ENCODE data around the gene NPY2R.

The NPY2R gene, protein sequence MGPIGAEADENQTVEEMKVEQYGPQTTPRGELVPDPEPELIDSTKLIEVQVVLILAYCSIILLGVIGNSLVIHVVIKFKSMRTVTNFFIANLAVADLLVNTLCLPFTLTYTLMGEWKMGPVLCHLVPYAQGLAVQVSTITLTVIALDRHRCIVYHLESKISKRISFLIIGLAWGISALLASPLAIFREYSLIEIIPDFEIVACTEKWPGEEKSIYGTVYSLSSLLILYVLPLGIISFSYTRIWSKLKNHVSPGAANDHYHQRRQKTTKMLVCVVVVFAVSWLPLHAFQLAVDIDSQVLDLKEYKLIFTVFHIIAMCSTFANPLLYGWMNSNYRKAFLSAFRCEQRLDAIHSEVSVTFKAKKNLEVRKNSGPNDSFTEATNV

GRCh38 chr4:155208258-155209054 is at the start of gene NPY2R:
Gene NPY2R (plus strand): TSS chr4:155208636. CDS start chr4:155213940, 5,304 bp downstream.
- DNase-seq = no peak

- DNase-seq = no peak
Observed at GRCh38 chr4:155161357-155161756, 47.1 kb upstream of the NPY2R start.

DNA sequence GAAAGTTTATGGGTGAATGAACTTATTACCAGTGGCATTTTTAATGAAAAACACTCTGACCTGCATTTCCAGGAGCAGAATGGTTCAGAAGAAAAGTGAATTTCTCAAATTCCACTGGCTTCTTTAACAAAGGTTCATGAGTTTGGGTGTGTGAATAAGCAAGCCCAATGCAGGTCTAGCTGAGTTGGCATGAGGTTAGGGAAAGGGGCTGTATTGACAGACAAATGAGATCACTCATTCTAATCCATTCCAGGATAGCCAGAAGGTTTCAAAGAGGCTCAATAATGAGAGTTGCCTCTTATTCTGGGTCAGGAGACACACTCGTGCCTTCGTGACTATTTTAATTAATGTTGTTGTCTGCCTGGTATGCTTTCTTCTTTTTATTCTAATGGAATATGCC is 43.7 kb upstream of the NPY2R start:
- DNase-seq = no peak

DNA sequence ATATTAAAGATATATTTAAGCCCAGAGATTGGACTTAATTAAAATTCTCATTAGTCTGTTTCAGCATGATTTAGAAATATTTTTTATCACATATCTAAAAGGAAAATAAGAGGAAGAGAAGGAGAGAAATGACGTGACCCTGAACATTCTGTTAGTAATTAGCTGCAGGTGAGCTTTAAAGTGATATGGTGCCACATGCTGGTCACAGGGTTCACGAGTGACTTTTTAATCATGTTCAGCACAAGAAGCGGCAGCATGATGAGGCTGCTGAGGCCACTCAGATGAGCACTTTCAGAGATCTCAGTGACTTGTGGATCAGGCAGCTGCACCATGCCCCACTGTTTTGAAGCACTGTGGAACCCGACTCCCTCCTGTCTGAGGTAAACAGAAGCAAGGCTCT is 37.9 kb upstream of the NPY2R start:
- DNase-seq = no peak

DNA sequence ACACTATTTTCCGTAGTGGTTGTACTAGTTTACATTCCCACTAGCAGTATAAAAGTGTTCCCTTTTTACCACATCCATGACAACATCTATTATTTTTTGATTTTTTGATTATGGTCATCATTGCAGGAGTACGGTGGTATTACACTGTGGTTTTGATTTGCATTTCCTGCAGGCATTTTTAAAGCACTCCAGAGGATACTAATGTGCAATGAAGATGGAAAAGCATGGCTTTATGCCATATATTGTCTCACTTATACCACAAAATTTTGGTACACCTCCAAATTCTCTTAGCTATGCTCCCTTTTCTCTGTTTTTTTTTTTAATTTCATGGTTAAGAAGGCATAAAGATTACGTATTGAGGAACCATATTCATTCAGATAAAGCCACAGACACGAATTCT is 35.1 kb upstream of the NPY2R start:
- no peak for DNase-seq

DNA sequence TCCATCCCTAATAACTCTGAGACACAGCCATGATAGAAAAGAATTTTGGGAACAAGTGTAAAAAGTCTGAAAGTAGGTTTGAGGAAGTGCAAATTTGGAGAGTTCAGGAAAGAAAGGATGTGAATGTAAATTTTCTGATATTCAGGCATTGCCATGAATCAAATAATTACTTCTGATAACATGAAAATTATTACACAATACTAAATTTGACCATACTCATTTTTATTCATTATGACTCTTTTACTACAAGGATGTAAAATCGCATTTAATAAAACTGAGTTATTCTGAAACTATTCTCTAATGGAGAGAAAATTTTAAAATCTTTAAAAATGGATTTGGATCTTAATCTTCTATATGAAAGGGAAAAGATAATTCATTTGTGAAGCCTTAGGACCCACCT is 33.8 kb upstream of the NPY2R start:
- DNase-seq = no peak

- no peak for DNase-seq
Observed at GRCh38 chr4:155179216-155179615, 29.2 kb upstream of the NPY2R start.

DNA sequence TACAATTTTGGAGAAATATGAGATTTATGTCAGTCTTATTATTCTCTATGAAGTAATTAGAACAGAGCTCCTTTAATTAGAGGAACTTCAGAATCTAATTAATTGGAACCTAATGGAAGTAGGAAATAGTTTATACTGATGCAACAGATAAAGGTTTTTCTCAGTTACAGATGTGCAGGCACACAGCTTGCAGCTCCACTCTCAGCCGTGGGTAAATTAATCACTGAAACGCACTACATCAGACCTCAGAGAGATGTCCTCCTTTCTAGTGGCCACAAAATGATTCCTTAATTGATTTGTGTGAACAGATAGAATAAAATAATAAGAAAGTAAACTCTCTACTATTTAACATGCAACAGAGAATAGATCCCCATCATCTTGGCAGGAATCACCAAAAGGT is 21.5 kb upstream of the NPY2R start:
- DNase-seq = no peak

- no peak for DNase-seq
Observed at GRCh38 chr4:155187989-155188388, 20.4 kb upstream of the NPY2R start.

- DNase-seq = no peak
Observed at GRCh38 chr4:155190099-155190498, 18.3 kb upstream of the NPY2R start.

DNA sequence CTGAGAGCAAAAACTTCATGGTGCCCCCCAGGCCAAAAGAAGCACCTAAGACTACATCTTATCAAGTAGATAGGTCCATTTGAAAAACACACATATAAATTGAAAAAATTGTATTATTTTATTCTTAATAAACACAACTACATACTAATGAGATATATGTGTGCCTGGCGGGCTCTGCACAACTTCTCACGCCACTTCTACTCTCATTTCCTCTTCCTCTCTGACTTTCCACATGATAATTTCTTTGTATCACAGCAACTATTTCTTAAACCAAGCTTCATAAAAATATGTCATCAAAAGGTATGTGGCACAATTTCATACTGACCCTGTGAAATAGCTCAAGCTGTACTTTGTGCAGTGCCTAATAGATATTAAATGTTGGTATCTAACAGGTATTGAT is 10.7 kb upstream of the NPY2R start:
- DNase-seq = no peak

DNA sequence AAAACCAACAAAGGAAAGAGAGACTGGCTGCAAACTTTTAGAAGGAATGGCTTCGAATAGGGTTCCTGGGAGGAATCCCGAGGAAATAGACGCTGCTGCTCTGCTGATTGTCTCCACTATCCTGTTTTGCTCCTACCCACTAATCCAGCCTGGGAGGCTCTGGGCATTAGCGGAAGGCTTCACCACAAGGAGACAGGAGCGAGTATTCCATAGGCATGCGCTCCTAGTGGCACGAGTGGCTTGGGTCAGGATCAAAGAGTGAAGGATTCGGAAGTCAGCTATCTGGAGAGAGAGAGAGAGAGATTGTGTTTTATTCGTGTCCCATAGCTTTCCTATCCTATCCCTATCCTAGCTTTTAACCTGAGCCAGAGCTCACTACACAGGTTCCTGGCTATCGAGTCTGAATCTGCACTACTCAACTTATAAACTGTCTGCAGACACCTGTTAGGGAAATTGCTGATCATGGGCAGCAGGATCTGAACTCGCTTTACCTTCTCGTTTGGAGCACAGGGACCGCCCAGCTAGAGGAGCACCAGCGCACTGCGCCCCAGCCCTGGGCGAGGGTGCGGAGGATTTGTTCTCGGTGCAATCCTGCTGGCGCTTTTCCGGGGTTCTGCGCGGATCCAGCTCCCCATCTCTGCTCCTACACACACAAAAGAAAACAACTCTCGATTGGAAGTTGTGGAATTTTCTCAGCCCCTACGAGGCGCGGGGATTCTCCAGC is 740 bp upstream of the NPY2R start:
- DNase-seq = no peak

DNA sequence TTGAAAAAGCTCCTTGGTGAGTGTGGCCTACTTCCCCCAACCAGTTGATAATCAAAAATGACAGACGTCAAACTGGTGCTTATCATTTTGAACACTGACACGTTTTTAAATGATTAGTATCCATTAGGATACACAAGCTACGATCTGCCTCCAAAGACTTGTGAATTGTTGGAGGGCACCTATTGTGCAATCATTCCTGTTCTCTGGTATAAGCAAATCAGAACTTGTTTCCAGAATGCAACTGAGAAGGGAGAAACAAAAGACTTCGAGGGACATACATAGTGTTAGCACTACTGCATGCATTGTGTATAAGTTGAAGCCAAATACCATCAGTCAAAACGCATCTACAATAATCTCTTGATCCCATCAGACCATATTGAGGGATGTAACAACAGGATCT is 11.6 kb downstream of the NPY2R start:
- DNase-seq = no peak

- DNase-seq = no peak
Observed at GRCh38 chr4:155227131-155227530, 18.7 kb downstream of the NPY2R start.

DNA sequence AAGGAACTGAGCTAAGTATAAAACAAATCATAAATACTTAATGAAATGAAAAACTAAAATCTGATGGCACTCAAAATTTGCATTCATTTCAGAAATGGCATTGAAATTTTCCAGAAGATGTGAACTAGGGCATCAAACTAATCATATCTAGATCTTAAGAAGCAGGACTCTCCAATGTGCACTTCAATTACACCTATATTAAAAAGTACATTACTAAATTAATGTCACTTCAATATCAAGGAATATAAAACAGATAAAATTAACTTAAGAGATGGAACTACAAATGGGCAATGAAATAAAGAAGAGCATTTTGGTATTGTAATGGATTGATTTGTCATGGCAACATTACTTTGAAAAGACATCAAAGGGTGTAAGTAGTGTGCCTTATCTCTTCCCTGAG is 20.3 kb downstream of the NPY2R start:
- no peak for DNase-seq

DNA sequence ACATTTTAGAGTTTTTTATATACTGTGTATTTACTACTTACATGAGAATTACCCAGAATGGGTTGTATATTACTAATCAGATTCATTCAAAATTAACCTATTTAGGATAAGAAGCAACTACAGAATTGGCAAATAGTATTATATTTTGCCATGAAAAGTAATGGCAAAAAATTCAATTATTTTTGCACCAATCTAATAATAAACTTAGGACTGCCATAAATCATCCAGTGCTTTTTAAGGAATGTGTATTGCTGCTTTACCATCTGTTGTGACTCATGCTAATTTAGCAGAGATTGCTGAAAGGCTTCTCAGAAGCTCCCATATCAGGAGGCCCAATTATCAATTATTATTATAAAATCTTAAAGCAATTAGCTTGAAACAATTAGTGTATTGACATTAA is 24.0 kb downstream of the NPY2R start:
- DNase-seq = no peak

GRCh38 chr4:155234206-155234605 is 25.8 kb downstream of the NPY2R start:
- DNase-seq = no peak

DNA sequence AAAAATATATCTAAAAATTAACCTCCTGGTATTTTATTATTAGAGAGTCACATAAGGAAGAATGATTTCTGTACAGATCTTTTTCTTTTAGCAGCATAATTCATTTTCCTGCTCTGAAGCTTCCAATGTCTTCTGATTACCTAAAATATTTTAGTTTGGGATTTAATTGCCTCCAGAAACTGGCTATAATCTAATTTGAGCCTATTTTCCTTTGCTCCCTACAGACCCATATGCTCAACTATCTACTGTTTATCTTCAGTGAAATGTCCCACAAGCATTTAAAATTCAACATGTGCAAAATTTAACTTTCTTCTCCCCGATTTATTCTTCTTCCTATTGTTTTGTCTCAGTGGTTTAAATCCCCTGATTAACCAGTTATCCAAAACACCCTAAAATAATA is 29.1 kb downstream of the NPY2R start:
- no peak for DNase-seq

DNA sequence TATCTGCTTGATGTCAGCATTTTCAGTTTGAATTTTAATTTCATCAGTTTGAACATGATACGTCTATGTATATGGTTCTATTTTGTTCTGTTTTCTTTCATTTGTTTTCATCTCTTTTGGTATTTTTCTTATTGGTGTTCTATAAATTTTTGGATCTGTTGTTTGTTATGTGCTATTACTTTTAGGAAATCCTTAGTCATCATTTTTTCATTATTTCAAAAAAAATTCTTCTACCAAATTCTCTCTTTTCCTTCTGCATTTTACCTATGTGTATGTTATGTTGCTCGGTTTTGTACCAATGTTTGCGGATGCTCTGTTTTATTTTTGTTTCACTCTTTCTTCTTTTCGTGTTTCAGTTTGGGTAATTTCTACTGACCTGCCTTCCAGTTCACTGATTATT is 32.8 kb downstream of the NPY2R start:
- no peak for DNase-seq

- DNase-seq = no peak
Observed at GRCh38 chr4:155241664-155242063, 33.2 kb downstream of the NPY2R start.

- DNase-seq = no peak
Observed at GRCh38 chr4:155245105-155245504, 36.7 kb downstream of the NPY2R start.

DNA sequence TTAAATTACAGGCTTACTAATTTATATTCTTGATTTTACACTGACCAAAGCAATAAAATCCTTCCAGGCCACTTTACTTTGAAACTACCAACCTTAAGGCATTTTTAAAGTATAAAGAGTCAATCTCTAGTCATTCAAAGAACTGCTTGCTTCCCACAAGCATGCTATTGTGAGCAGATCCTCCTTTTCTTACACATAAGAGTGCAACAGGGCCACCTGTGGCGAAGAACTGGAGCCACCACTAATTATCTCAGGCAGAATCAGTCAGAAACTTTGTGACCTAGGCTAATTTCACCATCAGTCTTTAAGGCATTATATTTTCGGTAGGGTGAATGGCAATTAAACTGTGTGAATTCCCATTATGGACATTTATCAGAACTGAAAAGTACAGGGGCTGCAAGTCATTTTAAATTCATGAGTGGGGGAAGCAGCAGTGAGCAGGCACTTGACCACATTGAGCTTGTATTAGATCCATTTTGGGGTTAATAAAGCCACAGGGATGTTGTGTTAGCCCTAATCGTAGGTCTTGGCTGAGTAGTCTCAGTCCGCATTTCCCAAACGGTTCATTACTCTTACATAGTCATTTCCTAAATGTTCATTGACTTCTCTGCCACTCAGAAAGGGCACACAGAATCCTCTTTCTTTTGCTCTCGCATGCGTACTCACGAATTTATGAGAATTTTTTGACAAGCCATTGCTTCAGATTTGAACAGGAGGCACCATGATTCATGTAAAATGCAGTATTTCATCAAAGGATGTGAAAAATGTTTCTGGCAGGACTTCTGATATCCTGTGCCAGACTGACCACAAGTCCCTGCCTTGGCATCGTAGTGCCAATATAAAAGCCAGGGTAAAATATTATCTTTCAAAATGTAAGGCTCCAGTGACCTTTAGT is 39.8 kb downstream of the NPY2R start:
- DNase-seq = no peak
